Gastrocnemius medialis (tissue), 4 donors: Measurements from ENCODE around the gene PYGB.
"Not testable (repeated sequence)": the region's sequence is repeated elsewhere in the genome, so short reads cannot be mapped to it uniquely, and the experiment has no call there.

Experiments
- CTCF ChIP-seq, 5 experiments: fragments of 450-650 bp in 3 of 5; fragments of 200-600 bp in 2 of 5; sonication (generic) in 2 of 5; IDR thresholded peaks in 4 of 5; conservative IDR thresholded peaks in 1 of 5; 1 replicate in 4 of 5; 2 replicates in 1 of 5; pipeline ENCODE4 v1.5.1; 2016 to 2019; ENCODE audit warnings: antibody characterized with exemption in 5 of 5, mild to moderate bottlenecking in 3 of 5, moderate library complexity in 3 of 5
- POLR2A ChIP-seq, 2 donors: fragments of 450-650 bp; IDR thresholded peaks; one replicate each; pipeline ENCODE4 v1.6.1; 2017; ENCODE audit warnings: antibody characterized with exemption in 2 of 2, mild to moderate bottlenecking in 2 of 2, moderate library complexity in 2 of 2

- TF ChIP-seq CTCF (IDR thresholded peaks at IDR 0.05 in 4 of 5, conservative IDR thresholded peaks at IDR 0.05 in 1 of 5); POLR2A (IDR thresholded peaks at IDR 0.05): not testable (repeated sequence)
These were observed 13.7 kb upstream of the PYGB start for GRCh38 chr20:25234009-25234849.
